Glutamatergic neuron (in vitro differentiated cells): Measurements from ENCODE around the gene SGSH. TPM values are rescaled to one million over a fixed set of nuclear protein-coding genes. Genes with fewer than 3 reads are reported as not detected.
A peak's percentile ranks its signal among the peaks of the same experiment; 100 is the strongest.

ENCODE experiments used
- DNase-seq: peaks from one replicate; pipeline ENCODE4 v3.0.0; 2022
- H3K27ac Mint-ChIP-seq: one replicate; pipeline ENCODE4 v1.8.0; 2020; ENCODE audit warnings: mild to moderate bottlenecking, mixed read lengths, inconsistent platforms; ENCODE audit not compliant: unreplicated experiment
- H3K27me3 Mint-ChIP-seq: one replicate; pipeline ENCODE4 v1.8.0; 2020; ENCODE audit warnings: mild to moderate bottlenecking, moderate library complexity, mixed read lengths, inconsistent platforms; ENCODE audit not compliant: unreplicated experiment
- H3K36me3 Mint-ChIP-seq: one replicate; pipeline ENCODE4 v1.8.0; 2020; ENCODE audit warnings: mild to moderate bottlenecking, mixed read lengths, inconsistent platforms; ENCODE audit not compliant: unreplicated experiment
- H3K4me1 Mint-ChIP-seq: one replicate; pipeline ENCODE4 v1.8.0; 2020; ENCODE audit warnings: mild to moderate bottlenecking, low read depth, mixed read lengths, inconsistent platforms; ENCODE audit not compliant: unreplicated experiment
- H3K4me3 Mint-ChIP-seq: one replicate; pipeline ENCODE4 v1.8.0; 2020; ENCODE audit warnings: mild to moderate bottlenecking, mixed read lengths, inconsistent platforms; ENCODE audit not compliant: unreplicated experiment
- H3K9me3 Mint-ChIP-seq: one replicate; pipeline ENCODE4 v1.8.0; 2020; ENCODE audit warnings: mild to moderate bottlenecking, moderate library complexity, mixed read lengths, inconsistent platforms; ENCODE audit not compliant: unreplicated experiment
- total RNA-seq: library from RNA; stranded (reverse); fragmentation: NEBNext Ultra II Directional; extraction: Animal tissue kit (Norgen Biotek cat#: 25700); gene quantifications from one replicate; pipeline ENCODE4 v1.2.1, GENCODE V29; 2021; ENCODE audit not compliant: unreplicated experiment
- TF ChIP-seq, protein P1 (sequence below): fragments of 200-600 bp; sonication (generic); IDR thresholded peaks from one replicate; pipeline ENCODE4 v1.5.0; 2021; ENCODE audit not compliant: partially characterized antibody, unreplicated experiment

SGSH gene
- total RNA-seq, 1 donor from 2014 or later = 17.3 TPM

DNA sequence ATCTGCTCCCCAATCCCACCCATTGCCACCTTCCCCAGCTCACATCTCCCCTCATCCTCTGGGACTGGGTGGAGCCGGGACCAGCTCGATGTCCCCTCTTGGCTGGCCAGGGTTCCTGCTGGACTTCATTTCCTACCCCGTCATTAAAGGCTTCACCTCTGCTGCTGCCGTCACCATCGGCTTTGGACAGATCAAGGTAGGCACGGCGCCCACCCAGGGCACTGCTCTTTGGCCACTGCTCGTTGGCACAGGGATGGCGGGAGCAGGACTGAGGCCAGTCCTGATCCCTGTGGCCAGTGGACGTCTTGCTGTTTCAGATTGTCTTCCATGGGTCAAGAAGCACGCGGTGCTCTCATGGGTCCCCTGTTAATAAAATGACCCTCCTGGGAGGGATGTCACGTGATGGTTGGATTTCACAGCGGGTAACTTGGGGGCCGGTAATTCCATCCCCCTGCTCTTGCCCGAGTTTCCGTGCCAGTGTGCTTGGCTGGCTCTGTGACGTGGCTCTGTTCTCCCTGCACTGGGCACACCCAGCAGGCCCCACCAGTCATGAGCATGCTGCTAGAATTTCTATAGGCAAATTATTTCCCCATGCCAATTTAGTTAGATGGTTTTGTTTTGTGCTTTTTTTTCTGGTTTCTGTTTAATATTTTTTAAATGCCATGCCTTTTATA, 3.1 kb upstream of the SGSH start:
- Mint-ChIP-seq H3K27ac (no peak overlapping the region), H3K27me3 (peaks cover 8% of the 10 kb centered on the region), H3K9me3 (peaks cover 5% of the 10 kb centered on the region), H3K4me3 (no peak overlapping the region), H3K36me3 (peaks cover 3% of the 10 kb centered on the region), H3K4me1 (peaks cover 5% of the 10 kb centered on the region)
- TF ChIP-seq, protein P1, sequence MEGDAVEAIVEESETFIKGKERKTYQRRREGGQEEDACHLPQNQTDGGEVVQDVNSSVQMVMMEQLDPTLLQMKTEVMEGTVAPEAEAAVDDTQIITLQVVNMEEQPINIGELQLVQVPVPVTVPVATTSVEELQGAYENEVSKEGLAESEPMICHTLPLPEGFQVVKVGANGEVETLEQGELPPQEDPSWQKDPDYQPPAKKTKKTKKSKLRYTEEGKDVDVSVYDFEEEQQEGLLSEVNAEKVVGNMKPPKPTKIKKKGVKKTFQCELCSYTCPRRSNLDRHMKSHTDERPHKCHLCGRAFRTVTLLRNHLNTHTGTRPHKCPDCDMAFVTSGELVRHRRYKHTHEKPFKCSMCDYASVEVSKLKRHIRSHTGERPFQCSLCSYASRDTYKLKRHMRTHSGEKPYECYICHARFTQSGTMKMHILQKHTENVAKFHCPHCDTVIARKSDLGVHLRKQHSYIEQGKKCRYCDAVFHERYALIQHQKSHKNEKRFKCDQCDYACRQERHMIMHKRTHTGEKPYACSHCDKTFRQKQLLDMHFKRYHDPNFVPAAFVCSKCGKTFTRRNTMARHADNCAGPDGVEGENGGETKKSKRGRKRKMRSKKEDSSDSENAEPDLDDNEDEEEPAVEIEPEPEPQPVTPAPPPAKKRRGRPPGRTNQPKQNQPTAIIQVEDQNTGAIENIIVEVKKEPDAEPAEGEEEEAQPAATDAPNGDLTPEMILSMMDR = no peak
- DNase-seq = no peak

DNA sequence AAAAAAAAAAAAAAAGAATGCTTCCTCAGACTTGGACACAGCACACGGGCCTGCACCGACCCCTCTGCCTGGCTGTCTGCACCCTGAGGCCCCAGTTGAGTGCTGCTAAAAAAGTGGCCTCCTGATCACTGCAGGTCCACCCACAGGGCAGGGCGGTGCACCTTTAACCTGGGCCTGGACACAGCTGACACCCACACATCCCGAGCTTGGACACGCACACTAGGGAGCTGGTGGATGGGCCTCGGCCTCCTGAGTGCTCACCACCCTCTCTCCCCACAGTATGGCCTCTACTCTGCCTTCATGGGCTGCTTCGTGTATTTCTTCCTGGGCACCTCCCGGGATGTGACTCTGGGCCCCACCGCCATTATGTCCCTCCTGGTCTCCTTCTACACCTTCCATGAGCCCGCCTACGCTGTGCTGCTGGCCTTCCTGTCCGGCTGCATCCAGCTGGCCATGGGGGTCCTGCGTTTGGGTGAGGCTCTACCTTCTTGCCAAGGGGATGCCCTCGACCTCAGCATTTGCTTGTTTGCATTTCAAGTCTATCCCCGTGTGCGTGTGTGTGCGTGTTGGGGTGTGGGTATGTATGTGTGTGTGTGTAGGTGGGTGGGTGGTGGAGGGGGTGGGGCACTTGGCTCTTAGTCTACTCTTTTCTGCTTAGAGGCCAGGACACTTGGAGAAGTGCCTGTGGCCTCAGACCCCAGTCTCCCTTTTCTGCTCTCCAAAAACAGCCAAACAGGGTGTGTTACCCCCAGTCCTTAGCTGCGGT, 2.4 kb upstream of the SGSH start:
- no peak overlapping the region for H3K4me3 Mint-ChIP-seq
- H3K36me3 Mint-ChIP-seq = peaks cover 3% of the 10 kb centered on the region
- H3K27ac Mint-ChIP-seq = no peak overlapping the region
- H3K27me3 Mint-ChIP-seq = peaks cover 8% of the 10 kb centered on the region
- H3K9me3 Mint-ChIP-seq = peaks cover 5% of the 10 kb centered on the region
- no peak for DNase-seq
- peaks cover 5% of the 10 kb centered on the region for H3K4me1 Mint-ChIP-seq
- TF ChIP-seq, protein P1 = no peak

DNA sequence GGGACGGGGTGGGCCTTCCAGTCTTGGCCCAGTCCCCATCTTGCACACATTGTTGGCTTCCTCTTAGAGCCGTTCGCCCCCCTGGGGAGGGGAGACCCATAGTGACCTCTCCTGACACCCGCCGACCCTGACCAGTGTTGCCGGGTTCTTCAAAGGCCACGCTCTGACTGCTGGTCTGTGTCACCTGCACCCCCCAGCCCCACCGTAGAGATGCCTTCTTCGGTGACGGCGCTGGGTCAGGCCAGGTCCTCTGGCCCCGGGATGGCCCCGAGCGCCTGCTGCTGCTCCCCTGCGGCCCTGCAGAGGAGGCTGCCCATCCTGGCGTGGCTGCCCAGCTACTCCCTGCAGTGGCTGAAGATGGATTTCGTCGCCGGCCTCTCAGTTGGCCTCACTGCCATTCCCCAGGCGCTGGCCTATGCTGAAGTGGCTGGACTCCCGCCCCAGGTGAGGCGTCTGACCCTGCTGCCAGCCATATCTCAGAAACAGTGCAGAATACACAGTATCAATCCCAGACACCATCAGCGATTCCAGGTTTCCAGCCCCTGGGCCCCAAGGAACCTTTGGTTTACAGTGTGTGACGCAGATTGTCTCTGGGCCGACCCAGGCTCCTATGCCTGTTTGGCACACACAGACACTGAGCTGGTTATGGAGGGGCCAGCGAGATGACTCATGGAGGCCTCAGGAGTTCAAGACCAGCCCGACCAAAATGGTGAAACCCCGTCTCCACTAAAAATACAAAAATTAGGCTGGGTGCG, 1.4 kb upstream of the SGSH start:
- H3K27me3 Mint-ChIP-seq = peaks cover 11% of the 10 kb centered on the region
- H3K4me1 Mint-ChIP-seq = peaks cover 5% of the 10 kb centered on the region
- peaks cover 5% of the 10 kb centered on the region for H3K9me3 Mint-ChIP-seq
- H3K27ac Mint-ChIP-seq = no peak overlapping the region
- TF ChIP-seq, protein P1 = no peak
- no peak for DNase-seq
- peaks cover 3% of the 10 kb centered on the region for H3K36me3 Mint-ChIP-seq
- peak overlapping the region; percentile 82 for H3K4me3 Mint-ChIP-seq

- H3K36me3 Mint-ChIP-seq = peaks cover 8% of the 10 kb centered on the region
- peaks cover 1% of the 10 kb centered on the region for H3K9me3 Mint-ChIP-seq
- peak overlapping the region; percentile 82 for H3K4me3 Mint-ChIP-seq
- H3K4me1 Mint-ChIP-seq = peaks cover 5% of the 10 kb centered on the region
- no peak overlapping the region for H3K27ac Mint-ChIP-seq
- H3K27me3 Mint-ChIP-seq = peaks cover 11% of the 10 kb centered on the region
- TF ChIP-seq, protein P1 = no peak
- no peak for DNase-seq
Observed at GRCh38 chr17:80220736-80221215, 643 bp upstream of the SGSH start.
